ENCODE data around the gene MSRB3.

DNA sequence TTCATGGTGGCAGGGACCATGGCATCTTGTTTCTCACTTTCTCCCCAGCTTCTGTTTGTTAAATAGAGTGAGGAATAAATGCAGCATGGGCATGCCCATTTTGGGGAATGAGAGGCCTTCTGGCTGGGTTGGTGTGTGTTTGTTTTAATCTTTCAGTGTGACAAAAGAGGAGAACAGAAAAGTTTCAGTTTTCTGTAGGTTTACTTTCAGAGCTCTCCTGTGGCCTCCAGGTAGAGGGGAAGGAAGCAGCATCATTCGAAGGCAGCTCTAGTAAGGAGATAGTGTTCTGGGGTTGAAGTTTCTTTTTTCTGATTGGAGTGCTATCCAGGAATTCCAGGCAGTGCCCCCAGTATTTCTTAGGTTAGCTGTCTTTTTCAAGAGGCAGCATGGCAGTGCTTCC lies 15.3 kb downstream of the MSRB3 start:
- TF ChIP-seq EZH2 (IDR thresholded peaks at IDR 0.05) (no peak), POLR2AphosphoS5 (IDR thresholded peaks at IDR 0.05; ENCODE audit: borderline replicate concordance, low read depth, low read length) (no peak)
